ENCODE measurements around the gene MTCP1.

MTCP1 gene
- long read RNA-seq, partial matches to known transcripts: 0 of 12 reads
- long read RNA-seq, other reads (novel, unspliced or antisense): 11 of 12 reads

GRCh38 chrX:155070975-155071693, at the start of gene MTCP1, which contains the start of the genes BRCC3 and CMC4:
Gene MTCP1, minus strand, starts transcription at chrX:155071136. Its CDS starts 5,126 bp downstream, at chrX:155066010.
Gene BRCC3, plus strand, starts transcription at chrX:155071508. Its CDS starts 20 bp downstream, at chrX:155071528.
Gene CMC4, minus strand, starts transcription at chrX:155071136. Its CDS starts 7,113 bp downstream, at chrX:155064023.
- TF ChIP-seq SPI1 (IDR thresholded peaks at IDR 0.05; ENCODE audit: borderline replicate concordance, low read depth) (no peak), REST (IDR thresholded peaks at IDR 0.05; ENCODE audit: insufficient replicate concordance, low read depth) (peak; percentile 23), POLR2AphosphoS5 (IDR thresholded peaks at IDR 0.05; ENCODE audit: low read depth) (peak; percentile 75), GABPA (IDR thresholded peaks at IDR 0.05; ENCODE audit: low read depth) (no peak), CTCF (IDR thresholded peaks at IDR 0.05; ENCODE audit: insufficient read depth, low read length) (no peak)
- Histone ChIP-seq H3K27ac (replicated peaks) (peak within 1 kb of the TSS; percentile 90), H3K4me3 (replicated peaks; ENCODE audit: insufficient read depth, low read length) (peak within 1 kb of the TSS; percentile 64), H3K27me3 (ENCODE audit: insufficient read depth, poor library complexity, severe bottlenecking) (no peaks in the 10 kb centered on the region)
- peak; percentile 74 to 80 for DNase-seq (ENCODE audit: low read depth in 1 of 2, low spot score in 1 of 2)

GRCh38 chrX:155115174-155115819, 44.4 kb upstream of the MTCP1 start:
- DNase-seq (ENCODE audit: low read depth in 1 of 2, low spot score in 1 of 2): no peak
- Histone ChIP-seq H3K4me3 (replicated peaks; ENCODE audit: insufficient read depth, low read length) (no peak overlapping the region), H3K27ac (replicated peaks) (no peak overlapping the region), H3K27me3 (ENCODE audit: insufficient read depth, poor library complexity, severe bottlenecking) (no peaks in the 10 kb centered on the region)
- TF ChIP-seq SPI1 (IDR thresholded peaks at IDR 0.05; ENCODE audit: borderline replicate concordance, low read depth) (no peak), REST (IDR thresholded peaks at IDR 0.05; ENCODE audit: insufficient replicate concordance, low read depth) (no peak), CTCF (IDR thresholded peaks at IDR 0.05; ENCODE audit: insufficient read depth, low read length) (no peak), POLR2AphosphoS5 (IDR thresholded peaks at IDR 0.05; ENCODE audit: low read depth) (no peak), GABPA (IDR thresholded peaks at IDR 0.05; ENCODE audit: low read depth) (no peak)

GRCh38 chrX:155113097-155113496, 42.2 kb upstream of the MTCP1 start:
- DNase-seq (ENCODE audit: low read depth in 1 of 2, low spot score in 1 of 2): no peak
- Histone ChIP-seq H3K4me3 (replicated peaks; ENCODE audit: insufficient read depth, low read length) (no peak overlapping the region), H3K27ac (replicated peaks) (no peak overlapping the region), H3K27me3 (ENCODE audit: insufficient read depth, poor library complexity, severe bottlenecking) (no peaks in the 10 kb centered on the region)
- TF ChIP-seq POLR2AphosphoS5 (IDR thresholded peaks at IDR 0.05; ENCODE audit: low read depth) (no peak), GABPA (IDR thresholded peaks at IDR 0.05; ENCODE audit: low read depth) (no peak), CTCF (IDR thresholded peaks at IDR 0.05; ENCODE audit: insufficient read depth, low read length) (no peak), REST (IDR thresholded peaks at IDR 0.05; ENCODE audit: insufficient replicate concordance, low read depth) (no peak), SPI1 (IDR thresholded peaks at IDR 0.05; ENCODE audit: borderline replicate concordance, low read depth) (no peak)

Data from HL-60 (cell line).